B cell (primary cell): ENCODE data around the gene ACTN1. TPM values are rescaled to one million over a fixed set of nuclear protein-coding genes. Genes with fewer than 3 reads are reported as not detected.

Experiments used
- ATAC-seq: fragments of 200-7000 bp; cut with Tn5 transposase; one replicate; pipeline ENCODE4 v1.10.0; 2021; ENCODE audit warnings: low read depth, mild to moderate bottlenecking, moderate number of reproducible peaks, moderate library complexity
- CTCF ChIA-PET: fragments of 350-600 bp; sonication (Branson Sonifier 250); formaldehyde crosslinking; loops from one replicate; lab custom pipeline; 2021; ENCODE audit warnings: antibody characterized with exemption, inconsistent platforms; lab: Charles Lee
- POLR2A ChIA-PET: fragments of 350-600 bp; sonication (Branson Sonifier 250); formaldehyde crosslinking; loops from one replicate; lab custom pipeline; 2021; ENCODE audit warnings: antibody characterized with exemption; lab: Charles Lee
- DNase-seq: peaks from one replicate; pipeline ENCODE4 v3.0.0; 2013
- H2AFZ ChIP-seq: 2 replicates; pipeline ENCODE4 v1.6.1; 2012; ENCODE audit warnings: mild to moderate bottlenecking, low read depth, low read length; ENCODE audit not compliant: insufficient read depth, poor library complexity, severe bottlenecking
- H3K27ac ChIP-seq, 2 donors: 1 replicate in 1 of 2; 2 replicates in 1 of 2; pipeline ENCODE4 v1.5.1; 2012 to 2013; ENCODE audit warnings: low read length in 2 of 2, mild to moderate bottlenecking in 2 of 2, moderate library complexity in 1 of 2
- H3K27me3 ChIP-seq, 4 experiments: fragments of 200-600 bp in 1 of 4; sonication (generic) in 1 of 4; replicated peaks in 1 of 4; 1 replicate in 2 of 4; 2 replicates in 2 of 4; pipeline versions ENCODE4 v1.6.1 to v1.7.0; 2013 to 2016; ENCODE audit warnings: low read length in 3 of 4, mild to moderate bottlenecking in 2 of 4, mixed read lengths in 1 of 4, moderate library complexity in 1 of 4; ENCODE audit not compliant: insufficient read depth in 4 of 4, control insufficient read depth in 3 of 4; ENCODE audit errors: control extremely low read depth in 1 of 4
- H3K36me3 ChIP-seq, 2 experiments: replicated peaks in 1 of 2; 1 replicate in 1 of 2; 2 replicates in 1 of 2; pipeline versions ENCODE4 v1.6.1 to v1.7.1; 2013; ENCODE audit warnings: low read length in 1 of 2; ENCODE audit not compliant: insufficient read depth in 2 of 2, control insufficient read depth in 1 of 2; ENCODE audit errors: control extremely low read depth in 1 of 2, extremely low read depth in 1 of 2
- H3K4me1 ChIP-seq, 2 donors: fragments of 200-600 bp in 1 of 2; sonication (generic) in 1 of 2; 1 replicate in 1 of 2; 2 replicates in 1 of 2; pipeline versions ENCODE4 v1.5.1 to v1.6.1; 2013 to 2017; ENCODE audit warnings: low read length in 2 of 2; ENCODE audit not compliant: control insufficient read depth in 2 of 2, insufficient read depth in 2 of 2
- H3K4me2 ChIP-seq: replicated peaks from 2 replicates; pipeline ENCODE3; 2012; ENCODE audit warnings: mild to moderate bottlenecking, low read depth, low read length; ENCODE audit not compliant: poor library complexity, severe bottlenecking
- H3K4me3 ChIP-seq, 5 experiments: fragments of 200-600 bp in 1 of 5; sonication (generic) in 1 of 5; 1 replicate in 3 of 5; 2 replicates in 2 of 5; pipeline versions ENCODE4 v1.5.1 to v1.7.0; 2011 to 2016; ENCODE audit warnings: low read length in 4 of 5, mild to moderate bottlenecking in 4 of 5, low read depth in 2 of 5, control low read depth in 1 of 5, moderate library complexity in 1 of 5; ENCODE audit not compliant: insufficient read depth in 1 of 5; ENCODE audit errors: control extremely low read depth in 1 of 5, extremely low read depth in 1 of 5
- H3K79me2 ChIP-seq: fragments of 200-600 bp; sonication (generic); one replicate; pipeline ENCODE4 v1.6.0; 2016; ENCODE audit warnings: low read length; ENCODE audit not compliant: control insufficient read depth, insufficient read depth
- H3K9ac ChIP-seq: fragments of 200-600 bp; sonication (generic); 2 replicates; pipeline ENCODE4 v1.6.1; 2017; ENCODE audit warnings: mild to moderate bottlenecking, low read length, moderate library complexity
- H3K9me3 ChIP-seq, 3 donors: one replicate each; pipeline versions ENCODE4 v1.6.1 to v1.7.1; 2013; ENCODE audit warnings: low read length in 2 of 3; ENCODE audit not compliant: control insufficient read depth in 2 of 3, insufficient read depth in 1 of 3; ENCODE audit errors: control extremely low read depth in 1 of 3
- H4K20me1 ChIP-seq: 2 replicates; pipeline ENCODE4 v1.6.0; 2012; ENCODE audit warnings: mild to moderate bottlenecking, low read length; ENCODE audit not compliant: insufficient read depth, control insufficient read depth, poor library complexity, severe bottlenecking
- H3K27ac Mint-ChIP-seq: one replicate; pipeline ENCODE4 v1.8.0; 2021; ENCODE audit warnings: mixed read lengths
- H3K27me3 Mint-ChIP-seq: one replicate; pipeline ENCODE4 v1.8.0; 2021; ENCODE audit warnings: mixed read lengths
- H3K4me1 Mint-ChIP-seq: one replicate; pipeline ENCODE4 v1.8.0; 2021; ENCODE audit warnings: mixed read lengths
- H3K4me3 Mint-ChIP-seq: one replicate; pipeline ENCODE4 v1.8.0; 2021; ENCODE audit warnings: mixed read lengths
- H3K9me3 Mint-ChIP-seq: one replicate; pipeline ENCODE4 v1.8.0; 2022; ENCODE audit warnings: mixed read lengths; ENCODE audit not compliant: insufficient read depth
- EZH2 ChIP-seq: IDR thresholded peaks from 2 replicates; pipeline ENCODE4 v1.6.1; 2012; ENCODE audit warnings: borderline replicate concordance, low read depth, mild to moderate bottlenecking, moderate library complexity, low read length; ENCODE audit not compliant: insufficient read depth, poor library complexity, severe bottlenecking
- WGBS: methylation state at CpG from one replicate; pipeline ENCODE4 v1.1.5; 2013; ENCODE audit warnings: missing lambda C conversion rate; ENCODE audit not compliant: insufficient coverage; 5-methylcytosine and 5-hydroxymethylcytosine counted together
- intact Hi-C: fragments of 100-400 bp; cut with micrococcal nuclease; formaldehyde crosslinking; loops from one replicate; pipeline ENCODE4 v1.10.0; 2022
- polyA plus RNA-seq: library from polyadenylated mRNA; depleted of rRNA; stranded (reverse); fragments of >200 nt; gene quantifications from 2 replicates; pipeline ENCODE4 v1.2.3, GENCODE V29; 2012
- total RNA-seq, 2 donors: library from RNA; stranded (reverse); fragments of 120-200 nt in 1 of 2; gene quantifications; 1 replicate in 1 of 2; 2 replicates in 1 of 2; pipeline versions ENCODE4 v1.2.3 to v1.2.4, GENCODE V29; 2013 to 2022
- TF ChIP-seq, protein P1 (sequence below): fragments of 200-600 bp; IDR thresholded peaks from one replicate; pipeline ENCODE4 v1.8.0; 2022; ENCODE audit warnings: antibody characterized with exemption, mild to moderate bottlenecking

The ACTN1 gene
- total and polyA plus RNA-seq, 2 donors (not counting 1 experiment from before 2014, with no cell fraction given), result 0.74 to 0.89 TPM

- Histone ChIP-seq H3K4me2 (no peak overlapping the region), H3K79me2 (no peaks in the 10 kb centered on the region), H4K20me1 (no peaks in the 10 kb centered on the region), H3K4me3 (no peak overlapping the region), H3K36me3 (no peaks in the 10 kb centered on the region), H3K9me3 (no peaks in the 10 kb centered on the region), H2AFZ (no peak overlapping the region), H3K4me1 (no peaks in the 10 kb centered on the region), H3K27me3 (no peaks in the 10 kb centered on the region), H3K27ac (no peak overlapping the region), H3K9ac (no peak overlapping the region)
- Mint-ChIP-seq H3K9me3 (no peaks in the 10 kb centered on the region), H3K27ac (no peak overlapping the region), H3K4me1 (no peaks in the 10 kb centered on the region), H3K4me3 (no peak overlapping the region), H3K27me3 (no peaks in the 10 kb centered on the region)
- ATAC-seq (no peak), DNase-seq (no peak)
- POLR2A ChIA-PET, result no interaction called here
- 100% methylated on average over 2 of the region's 2 CpGs for WGBS
- intact Hi-C loops, result no loop called here
- TF ChIP-seq, protein P1, sequence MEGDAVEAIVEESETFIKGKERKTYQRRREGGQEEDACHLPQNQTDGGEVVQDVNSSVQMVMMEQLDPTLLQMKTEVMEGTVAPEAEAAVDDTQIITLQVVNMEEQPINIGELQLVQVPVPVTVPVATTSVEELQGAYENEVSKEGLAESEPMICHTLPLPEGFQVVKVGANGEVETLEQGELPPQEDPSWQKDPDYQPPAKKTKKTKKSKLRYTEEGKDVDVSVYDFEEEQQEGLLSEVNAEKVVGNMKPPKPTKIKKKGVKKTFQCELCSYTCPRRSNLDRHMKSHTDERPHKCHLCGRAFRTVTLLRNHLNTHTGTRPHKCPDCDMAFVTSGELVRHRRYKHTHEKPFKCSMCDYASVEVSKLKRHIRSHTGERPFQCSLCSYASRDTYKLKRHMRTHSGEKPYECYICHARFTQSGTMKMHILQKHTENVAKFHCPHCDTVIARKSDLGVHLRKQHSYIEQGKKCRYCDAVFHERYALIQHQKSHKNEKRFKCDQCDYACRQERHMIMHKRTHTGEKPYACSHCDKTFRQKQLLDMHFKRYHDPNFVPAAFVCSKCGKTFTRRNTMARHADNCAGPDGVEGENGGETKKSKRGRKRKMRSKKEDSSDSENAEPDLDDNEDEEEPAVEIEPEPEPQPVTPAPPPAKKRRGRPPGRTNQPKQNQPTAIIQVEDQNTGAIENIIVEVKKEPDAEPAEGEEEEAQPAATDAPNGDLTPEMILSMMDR, result no peak
- TF ChIP-seq EZH2, result no peak
- CTCF ChIA-PET, result no interaction called here
These were observed 97.7 kb downstream of the ACTN1 start for GRCh38 chr14:68881396-68881795.

DNA sequence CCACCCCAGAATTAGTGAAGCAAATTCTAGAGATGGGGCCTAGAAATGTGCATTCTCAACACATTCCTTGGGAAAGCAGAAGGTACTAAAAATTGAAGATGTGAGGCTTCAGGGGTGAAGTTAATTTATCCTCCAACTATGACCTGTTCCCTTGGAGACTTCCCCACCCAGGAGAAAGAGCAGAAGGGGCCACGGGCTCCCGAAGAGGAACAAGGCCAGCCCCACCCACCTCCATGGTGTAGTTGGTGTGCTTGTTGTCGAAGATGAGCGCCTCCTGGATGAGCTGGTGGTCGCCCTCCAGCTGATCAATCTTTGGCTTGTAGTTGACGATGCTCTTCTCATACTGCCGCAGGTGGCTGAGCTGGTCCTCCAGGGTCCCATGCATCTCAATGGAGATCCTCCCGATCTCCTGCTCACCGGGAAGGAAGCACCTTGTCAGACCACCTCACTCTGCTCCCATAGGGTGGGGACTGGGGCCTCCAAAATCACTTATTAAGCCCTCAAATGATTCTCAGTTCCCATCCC is 98.5 kb downstream of the ACTN1 start:
- H3K9me3 Mint-ChIP-seq, result no peaks in the 10 kb centered on the region
- ChIA-PET POLR2A (no interaction called here), CTCF (no interaction called here)
- no peak overlapping the region for H2AFZ ChIP-seq
- intact Hi-C loops, result no loop called here
- H3K27ac ChIP-seq, result no peak overlapping the region
- H3K9ac ChIP-seq, result no peak overlapping the region
- H4K20me1 ChIP-seq, result no peaks in the 10 kb centered on the region
- H3K27me3 ChIP-seq, result no peaks in the 10 kb centered on the region
- DNase-seq (no peak), ATAC-seq (no peak)
- H3K4me1 Mint-ChIP-seq, result no peaks in the 10 kb centered on the region
- no peaks in the 10 kb centered on the region for H3K79me2 ChIP-seq
- no peak overlapping the region for H3K4me3 Mint-ChIP-seq
- TF ChIP-seq EZH2, result no peak
- TF ChIP-seq, protein P1, result no peak
- H3K36me3 ChIP-seq, result no peaks in the 10 kb centered on the region
- H3K4me3 ChIP-seq, result no peak overlapping the region
- H3K27ac Mint-ChIP-seq, result peak overlapping the region; percentile 50
- H3K4me1 ChIP-seq, result no peaks in the 10 kb centered on the region
- H3K4me2 ChIP-seq, result no peak overlapping the region
- 95% methylated on average over 6 of the region's 9 CpGs for WGBS
- H3K9me3 ChIP-seq, result no peaks in the 10 kb centered on the region
- H3K27me3 Mint-ChIP-seq, result no peaks in the 10 kb centered on the region
